NCI-H1694 (cell line): ENCODE data around the gene ZDHHC8.

Experiments
- DNase-seq: peaks from one replicate; lab custom pipeline; 2025; lab: John Stamatoyannopoulos, UW

The ZDHHC8 gene

GRCh38 chr22:20128902-20129746, 2.5 kb upstream of the ZDHHC8 start:
- peak; percentile 25 for DNase-seq

- DNase-seq = no peak
Observed at GRCh38 chr22:20129747-20130014, 1.9 kb upstream of the ZDHHC8 start.

- no peak for DNase-seq
Observed at GRCh38 chr22:20130319-20130718, 1.3 kb upstream of the ZDHHC8 start.

GRCh38 chr22:20130731-20131596, 640 bp upstream of the ZDHHC8 start:
- no peak for DNase-seq

- DNase-seq = no peak
Observed at GRCh38 chr22:20131859-20132685, 468 bp downstream of the ZDHHC8 start.

- no peak for DNase-seq
Observed at GRCh38 chr22:20132686-20133246, 1.2 kb downstream of the ZDHHC8 start.

- DNase-seq = no peak
Observed at GRCh38 chr22:20133930-20134549, 2.4 kb downstream of the ZDHHC8 start.

GRCh38 chr22:20135265-20135664, 3.7 kb downstream of the ZDHHC8 start:
- no peak for DNase-seq

- no peak for DNase-seq
Observed at GRCh38 chr22:20135806-20136602, 4.4 kb downstream of the ZDHHC8 start.

GRCh38 chr22:20136603-20136873, 4.9 kb downstream of the ZDHHC8 start:
- no peak for DNase-seq

GRCh38 chr22:20137113-20137512, 5.5 kb downstream of the ZDHHC8 start:
- no peak for DNase-seq

- DNase-seq = no peak
Observed at GRCh38 chr22:20137671-20138416, 6.2 kb downstream of the ZDHHC8 start.

- no peak for DNase-seq
Observed at GRCh38 chr22:20138417-20138738, 6.8 kb downstream of the ZDHHC8 start.

- no peak for DNase-seq
Observed at GRCh38 chr22:20138868-20139267, 7.3 kb downstream of the ZDHHC8 start.

- no peak for DNase-seq
Observed at GRCh38 chr22:20139391-20140106, 7.9 kb downstream of the ZDHHC8 start.

- no peak for DNase-seq
Observed at GRCh38 chr22:20140107-20140445, 8.5 kb downstream of the ZDHHC8 start.

GRCh38 chr22:20140521-20140964, 8.9 kb downstream of the ZDHHC8 start:
- no peak for DNase-seq

GRCh38 chr22:20141186-20142077, 9.8 kb downstream of the ZDHHC8 start:
- DNase-seq = no peak
